K562 treated with DMSO at 1 percent for 48 hours (cell line): ENCODE data around the gene TUBA1B. TPM values are rescaled to one million over a fixed set of nuclear protein-coding genes. Genes with fewer than 3 reads are reported as not detected.

Experiments
- total RNA-seq: library from RNA; unstranded; fragments of 300-600 nt; gene quantifications from 2 replicates; pipeline ENCODE4 v1.2.3, GENCODE V29; 2022; ENCODE audit warnings: low replicate concordance; ENCODE audit errors: extremely low read depth

Gene TUBA1B
- 2,062 and 2,220 TPM in 2 replicates for total RNA-seq

GRCh38 chr12:49131051-49131893, at the start of gene TUBA1B:
Gene TUBA1B, minus strand, starts transcription at chr12:49131395. Its CDS starts 95 bp downstream, at chr12:49131300.

GRCh38 chr12:49110464-49111155, 20.6 kb downstream of the TUBA1B start, which contains the start of gene LMBR1L:
Gene LMBR1L, minus strand, starts transcription at chr12:49110847. Its CDS starts 292 bp downstream, at chr12:49110555.

DNA sequence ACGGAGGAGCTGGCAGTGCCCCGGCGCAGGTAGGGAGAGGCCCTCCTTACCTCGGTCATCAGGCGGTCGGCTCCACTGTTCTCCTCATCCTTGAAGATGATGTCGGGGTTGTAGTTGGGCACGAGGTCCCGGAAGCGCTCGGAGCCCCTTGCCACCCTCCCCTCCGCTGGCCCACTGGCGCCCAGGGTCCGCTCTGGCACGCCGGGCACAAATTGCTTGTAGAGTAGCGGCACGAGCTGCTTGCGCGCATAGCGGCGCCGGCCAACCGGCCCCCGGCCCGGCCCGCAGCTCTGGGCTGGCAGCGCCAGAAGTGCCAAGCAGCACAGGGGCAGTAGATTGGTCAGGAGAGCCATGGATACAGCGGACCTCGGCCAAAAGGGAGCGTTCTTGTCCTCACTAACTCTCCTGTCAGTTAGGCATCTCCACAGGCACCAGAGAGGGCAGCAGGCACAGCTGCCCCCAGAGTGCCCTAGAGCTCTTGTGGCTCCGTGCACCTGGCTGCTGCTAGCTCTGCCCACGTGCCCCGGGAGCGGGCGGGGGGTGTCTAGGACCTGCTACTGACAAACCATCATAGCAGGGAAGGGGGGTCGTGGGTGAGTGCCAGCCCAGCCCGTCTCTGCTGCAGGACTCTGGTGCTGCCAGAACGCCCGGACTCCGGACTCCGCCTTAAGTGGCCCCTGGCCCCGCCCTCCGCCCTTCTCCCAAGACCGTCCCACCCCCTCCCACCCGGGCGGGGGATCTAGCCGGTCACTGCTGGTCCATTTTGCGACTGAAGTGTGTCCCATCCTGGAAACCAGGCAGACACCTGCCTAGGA, 36.8 kb downstream of the TUBA1B start, which contains the start of gene DHH:
Gene DHH, minus strand, starts transcription at position 642 of the 815 bp plus-strand sequence. Its CDS starts 289 bp downstream, at position 353.

Other genes starting within 250 kb of the TUBA1B start
- not detected in 2 replicates for gene FKBP11, start 205.9 kb downstream of the TUBA1B start, total RNA-seq
- 226 TPM in 1 of 2 replicates, not detected in the other for gene ARF3, start 173.9 kb downstream of the TUBA1B start, total RNA-seq
- not detected in 2 replicates for gene WNT10B, start 159.7 kb downstream of the TUBA1B start, total RNA-seq
- not detected in 2 replicates for gene WNT1, start 153.1 kb downstream of the TUBA1B start, total RNA-seq
- not detected in 2 replicates for gene DDN, start 132.0 kb downstream of the TUBA1B start, total RNA-seq
- gene PRKAG1, start 112.6 kb downstream of the TUBA1B start, total RNA-seq, result not detected in 2 replicates
- not detected in 2 replicates for gene KMT2D, start 70.6 kb downstream of the TUBA1B start, total RNA-seq
- gene RHEBL1, start 61.4 kb downstream of the TUBA1B start, total RNA-seq, result not detected in 2 replicates
- gene DHH, start 36.6 kb downstream of the TUBA1B start, total RNA-seq, result not detected in 2 replicates
- gene LMBR1L, start 20.5 kb downstream of the TUBA1B start, total RNA-seq, result not detected in 2 replicates
- gene TUBA1A, start 57.7 kb upstream of the TUBA1B start, total RNA-seq, result not detected in 2 replicates
- gene TUBA1C, start 133.7 kb upstream of the TUBA1B start, total RNA-seq, result 927 TPM in 1 of 2 replicates, not detected in the other
- not detected in 2 replicates for gene PRPH, start 163.8 kb upstream of the TUBA1B start, total RNA-seq
- not detected in 2 replicates for gene TROAP, start 191.9 kb upstream of the TUBA1B start, total RNA-seq
- not detected in 2 replicates for gene C1QL4, start 205.8 kb upstream of the TUBA1B start, total RNA-seq
- gene DNAJC22, start 215.5 kb upstream of the TUBA1B start, total RNA-seq, result not detected in 2 replicates
- gene SPATS2, start 236.1 kb upstream of the TUBA1B start, total RNA-seq, result not detected in 2 replicates